GM23338 (cell line): ENCODE results near the gene FOCAD. TPM values are rescaled to one million over a fixed set of nuclear protein-coding genes. Genes with fewer than 3 reads are reported as not detected.

Experiments used
- ATAC-seq: fragments of 200-7000 bp; cut with Tn5 transposase; 3 replicates; pipeline ENCODE4 v1.9.1; 2020
- DNase-seq: peaks from one replicate; pipeline ENCODE4 v3.0.0-alpha.2; 2015; ENCODE audit warnings: low spot score
- H2AFZ ChIP-seq: fragments of 200-600 bp; sonication (generic); 2 replicates; pipeline ENCODE4 v1.8.0; 2016; ENCODE audit warnings: antibody characterized with exemption, mild to moderate bottlenecking, moderate library complexity
- H3F3A ChIP-seq: fragments of 200-600 bp; sonication (generic); replicated peaks from 2 replicates; pipeline ENCODE4 v1.8.0; 2017; ENCODE audit warnings: antibody characterized with exemption, mixed run types, low read depth
- H3K27ac ChIP-seq: fragments of 200-600 bp; sonication (generic); 2 replicates; pipeline ENCODE4 v1.6.1; 2016; ENCODE audit warnings: low read depth
- H3K27me3 ChIP-seq: fragments of 200-600 bp; sonication (generic); 2 replicates; pipeline ENCODE4 v1.8.0; 2016; ENCODE audit warnings: mild to moderate bottlenecking, mixed run types, moderate library complexity; ENCODE audit not compliant: insufficient read depth
- H3K36me3 ChIP-seq: fragments of 200-600 bp; sonication (generic); 2 replicates; pipeline ENCODE4 v1.8.0; 2016; ENCODE audit warnings: mild to moderate bottlenecking; ENCODE audit not compliant: insufficient read depth
- H3K4me1 ChIP-seq: fragments of 200-600 bp; sonication (generic); 2 replicates; pipeline ENCODE4 v1.8.0; 2016; ENCODE audit warnings: mild to moderate bottlenecking, moderate library complexity; ENCODE audit not compliant: insufficient read depth
- H3K4me2 ChIP-seq: fragments of 200-600 bp; sonication (generic); 2 replicates; pipeline ENCODE4 v1.7.1; 2017; ENCODE audit warnings: mixed run types
- H3K4me3 ChIP-seq: fragments of 200-600 bp; sonication (generic); 2 replicates; pipeline ENCODE4 v1.6.1; 2016; ENCODE audit warnings: mixed run types
- H3K79me2 ChIP-seq: fragments of 200-600 bp; sonication (generic); replicated peaks from 2 replicates; pipeline ENCODE4 v1.8.0; 2017; ENCODE audit warnings: mild to moderate bottlenecking; ENCODE audit not compliant: insufficient read depth
- H3K9me2 ChIP-seq: fragments of 200-600 bp; sonication (generic); 2 replicates; pipeline ENCODE4 v1.8.0; 2017; ENCODE audit not compliant: insufficient read depth
- H4K20me1 ChIP-seq: fragments of 200-600 bp; sonication (generic); replicated peaks from 2 replicates; pipeline ENCODE4 v1.8.0; 2017; ENCODE audit warnings: mild to moderate bottlenecking; ENCODE audit not compliant: insufficient read depth
- H3K27ac Mint-ChIP-seq: 2 replicates; pipeline ENCODE4 v1.8.0; 2020; ENCODE audit warnings: inconsistent platforms, mild to moderate bottlenecking, moderate library complexity, mixed read lengths
- H3K27me3 Mint-ChIP-seq: 3 replicates; pipeline ENCODE4 v1.8.0; 2022; ENCODE audit warnings: low read depth, mild to moderate bottlenecking, moderate library complexity, mixed read lengths, inconsistent platforms; ENCODE audit not compliant: insufficient read depth, poor library complexity
- H3K36me3 Mint-ChIP-seq: 3 replicates; pipeline ENCODE4 v1.8.0; 2021; ENCODE audit warnings: low read depth, mild to moderate bottlenecking, inconsistent platforms, moderate library complexity, mixed read lengths
- H3K4me1 Mint-ChIP-seq: 3 replicates; pipeline ENCODE4 v1.8.0; 2020; ENCODE audit warnings: mild to moderate bottlenecking, inconsistent platforms, mixed read lengths
- H3K4me3 Mint-ChIP-seq: 3 replicates; pipeline ENCODE4 v1.8.0; 2021; ENCODE audit warnings: moderate library complexity, mild to moderate bottlenecking, inconsistent platforms, mixed read lengths
- H3K9me3 Mint-ChIP-seq: 3 replicates; pipeline ENCODE4 v1.8.0; 2020; ENCODE audit warnings: moderate library complexity, mild to moderate bottlenecking, inconsistent platforms, mixed read lengths
- CREB1 ChIP-seq: fragments of 250-450 bp; sonication (Bioruptor Pico); IDR thresholded peaks from 2 replicates; pipeline ENCODE4 v1.5.0; 2020; ENCODE audit warnings: low read depth, mild to moderate bottlenecking, moderate library complexity
- JUNB ChIP-seq: IDR thresholded peaks from one replicate; pipeline ENCODE4 v1.6.1; 2016; ENCODE audit warnings: antibody characterized with exemption; ENCODE audit not compliant: unreplicated experiment
- POLR2AphosphoS5 ChIP-seq: IDR thresholded peaks from 2 replicates; pipeline ENCODE4 v1.6.1; 2016; ENCODE audit warnings: antibody characterized with exemption, low read depth
- ZNF114 ChIP-seq: fragments of 250-450 bp; sonication (Bioruptor Pico); IDR thresholded peaks from 2 replicates; pipeline ENCODE4 v1.5.0; 2020; ENCODE audit warnings: mild to moderate bottlenecking, moderate library complexity
- ZNF331 ChIP-seq: fragments of 250-450 bp; sonication (Bioruptor Pico); IDR thresholded peaks from 2 replicates; pipeline ENCODE4 v1.5.0; 2020; ENCODE audit warnings: low read depth, mild to moderate bottlenecking, moderate library complexity
- polyA plus RNA-seq: library from polyadenylated mRNA; unstranded; fragments of >200 nt; fragmentation: Nextera tagmentation; extraction: Ambion mirVana; gene quantifications from 2 replicates; pipeline ENCODE4 v1.2.1, GENCODE V29; 2016
- total RNA-seq: library from RNA; depleted of rRNA; stranded (reverse); fragments of >200 nt; shearing (Covaris generic); gene quantifications from 2 replicates; pipeline ENCODE4 v1.2.3, GENCODE V29; 2014
- TF ChIP-seq, protein P1 (sequence below): fragments of 250-450 bp; sonication (Bioruptor Pico); IDR thresholded peaks from 2 replicates; pipeline ENCODE4 v1.5.0; 2020; ENCODE audit warnings: mild to moderate bottlenecking, moderate library complexity
- TF ChIP-seq, protein P2 (sequence below), 2 experiments: fragments of 200-600 bp in 1 of 2; sonication (generic) in 1 of 2; conservative IDR thresholded peaks; 2 replicates each; pipeline versions ENCODE4 v1.5.1 to v1.6.1; 2016 to 2017; ENCODE audit warnings: antibody characterized with exemption in 2 of 2, low read depth in 2 of 2, mild to moderate bottlenecking in 2 of 2, moderate library complexity in 1 of 2

Gene FOCAD
- total and polyA plus RNA-seq, 2 experiments from 2014 or later: 13.7 to 66.5 TPM

DNA sequence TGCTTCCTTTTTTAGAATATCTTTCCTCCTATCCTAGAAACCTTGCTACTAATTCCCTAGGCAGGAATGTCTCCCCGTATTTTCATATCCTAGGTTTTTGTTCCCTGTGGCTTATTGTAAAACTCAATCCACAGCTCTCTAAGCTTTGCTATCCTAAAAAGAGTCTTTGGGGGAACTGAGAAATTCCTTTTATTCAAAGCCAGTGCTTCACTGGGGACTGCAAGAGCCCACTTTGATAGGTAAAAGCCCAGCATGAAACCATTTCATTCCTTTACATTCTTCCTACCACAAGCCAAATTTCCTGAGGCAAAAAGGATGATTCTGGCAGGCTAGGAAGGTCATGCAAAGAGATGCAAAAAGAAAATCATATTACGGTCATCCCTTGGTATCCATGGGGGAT is 353.2 kb downstream of the FOCAD start (continued):
- TF ChIP-seq, protein P1, sequence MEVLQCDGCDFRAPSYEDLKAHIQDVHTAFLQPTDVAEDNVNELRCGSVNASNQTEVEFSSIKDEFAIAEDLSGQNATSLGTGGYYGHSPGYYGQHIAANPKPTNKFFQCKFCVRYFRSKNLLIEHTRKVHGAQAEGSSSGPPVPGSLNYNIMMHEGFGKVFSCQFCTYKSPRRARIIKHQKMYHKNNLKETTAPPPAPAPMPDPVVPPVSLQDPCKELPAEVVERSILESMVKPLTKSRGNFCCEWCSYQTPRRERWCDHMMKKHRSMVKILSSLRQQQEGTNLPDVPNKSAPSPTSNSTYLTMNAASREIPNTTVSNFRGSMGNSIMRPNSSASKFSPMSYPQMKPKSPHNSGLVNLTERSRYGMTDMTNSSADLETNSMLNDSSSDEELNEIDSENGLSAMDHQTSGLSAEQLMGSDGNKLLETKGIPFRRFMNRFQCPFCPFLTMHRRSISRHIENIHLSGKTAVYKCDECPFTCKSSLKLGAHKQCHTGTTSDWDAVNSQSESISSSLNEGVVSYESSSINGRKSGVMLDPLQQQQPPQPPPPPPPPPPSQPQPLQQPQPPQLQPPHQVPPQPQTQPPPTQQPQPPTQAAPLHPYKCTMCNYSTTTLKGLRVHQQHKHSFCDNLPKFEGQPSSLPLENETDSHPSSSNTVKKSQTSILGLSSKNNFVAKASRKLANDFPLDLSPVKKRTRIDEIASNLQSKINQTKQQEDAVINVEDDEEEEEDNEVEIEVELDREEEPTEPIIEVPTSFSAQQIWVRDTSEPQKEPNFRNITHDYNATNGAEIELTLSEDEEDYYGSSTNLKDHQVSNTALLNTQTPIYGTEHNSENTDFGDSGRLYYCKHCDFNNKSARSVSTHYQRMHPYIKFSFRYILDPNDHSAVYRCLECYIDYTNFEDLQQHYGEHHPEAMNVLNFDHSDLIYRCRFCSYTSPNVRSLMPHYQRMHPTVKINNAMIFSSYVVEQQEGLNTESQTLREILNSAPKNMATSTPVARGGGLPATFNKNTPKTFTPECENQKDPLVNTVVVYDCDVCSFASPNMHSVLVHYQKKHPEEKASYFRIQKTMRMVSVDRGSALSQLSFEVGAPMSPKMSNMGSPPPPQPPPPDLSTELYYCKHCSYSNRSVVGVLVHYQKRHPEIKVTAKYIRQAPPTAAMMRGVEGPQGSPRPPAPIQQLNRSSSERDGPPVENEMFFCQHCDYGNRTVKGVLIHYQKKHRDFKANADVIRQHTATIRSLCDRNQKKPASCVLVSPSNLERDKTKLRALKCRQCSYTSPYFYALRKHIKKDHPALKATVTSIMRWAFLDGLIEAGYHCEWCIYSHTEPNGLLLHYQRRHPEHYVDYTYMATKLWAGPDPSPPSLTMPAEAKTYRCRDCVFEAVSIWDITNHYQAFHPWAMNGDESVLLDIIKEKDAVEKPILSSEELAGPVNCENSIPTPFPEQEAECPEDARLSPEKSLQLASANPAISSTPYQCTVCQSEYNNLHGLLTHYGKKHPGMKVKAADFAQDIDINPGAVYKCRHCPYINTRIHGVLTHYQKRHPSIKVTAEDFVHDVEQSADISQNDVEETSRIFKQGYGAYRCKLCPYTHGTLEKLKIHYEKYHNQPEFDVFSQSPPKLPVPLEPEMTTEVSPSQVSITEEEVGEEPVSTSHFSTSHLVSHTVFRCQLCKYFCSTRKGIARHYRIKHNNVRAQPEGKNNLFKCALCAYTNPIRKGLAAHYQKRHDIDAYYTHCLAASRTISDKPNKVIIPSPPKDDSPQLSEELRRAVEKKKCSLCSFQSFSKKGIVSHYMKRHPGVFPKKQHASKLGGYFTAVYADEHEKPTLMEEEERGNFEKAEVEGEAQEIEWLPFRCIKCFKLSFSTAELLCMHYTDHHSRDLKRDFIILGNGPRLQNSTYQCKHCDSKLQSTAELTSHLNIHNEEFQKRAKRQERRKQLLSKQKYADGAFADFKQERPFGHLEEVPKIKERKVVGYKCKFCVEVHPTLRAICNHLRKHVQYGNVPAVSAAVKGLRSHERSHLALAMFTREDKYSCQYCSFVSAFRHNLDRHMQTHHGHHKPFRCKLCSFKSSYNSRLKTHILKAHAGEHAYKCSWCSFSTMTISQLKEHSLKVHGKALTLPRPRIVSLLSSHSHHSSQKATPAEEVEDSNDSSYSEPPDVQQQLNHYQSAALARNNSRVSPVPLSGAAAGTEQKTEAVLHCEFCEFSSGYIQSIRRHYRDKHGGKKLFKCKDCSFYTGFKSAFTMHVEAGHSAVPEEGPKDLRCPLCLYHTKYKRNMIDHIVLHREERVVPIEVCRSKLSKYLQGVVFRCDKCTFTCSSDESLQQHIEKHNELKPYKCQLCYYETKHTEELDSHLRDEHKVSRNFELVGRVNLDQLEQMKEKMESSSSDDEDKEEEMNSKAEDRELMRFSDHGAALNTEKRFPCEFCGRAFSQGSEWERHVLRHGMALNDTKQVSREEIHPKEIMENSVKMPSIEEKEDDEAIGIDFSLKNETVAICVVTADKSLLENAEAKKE (CRISPR knock-in tag): no peak
- TF ChIP-seq JUNB: no peak
- TF ChIP-seq, protein P2, sequence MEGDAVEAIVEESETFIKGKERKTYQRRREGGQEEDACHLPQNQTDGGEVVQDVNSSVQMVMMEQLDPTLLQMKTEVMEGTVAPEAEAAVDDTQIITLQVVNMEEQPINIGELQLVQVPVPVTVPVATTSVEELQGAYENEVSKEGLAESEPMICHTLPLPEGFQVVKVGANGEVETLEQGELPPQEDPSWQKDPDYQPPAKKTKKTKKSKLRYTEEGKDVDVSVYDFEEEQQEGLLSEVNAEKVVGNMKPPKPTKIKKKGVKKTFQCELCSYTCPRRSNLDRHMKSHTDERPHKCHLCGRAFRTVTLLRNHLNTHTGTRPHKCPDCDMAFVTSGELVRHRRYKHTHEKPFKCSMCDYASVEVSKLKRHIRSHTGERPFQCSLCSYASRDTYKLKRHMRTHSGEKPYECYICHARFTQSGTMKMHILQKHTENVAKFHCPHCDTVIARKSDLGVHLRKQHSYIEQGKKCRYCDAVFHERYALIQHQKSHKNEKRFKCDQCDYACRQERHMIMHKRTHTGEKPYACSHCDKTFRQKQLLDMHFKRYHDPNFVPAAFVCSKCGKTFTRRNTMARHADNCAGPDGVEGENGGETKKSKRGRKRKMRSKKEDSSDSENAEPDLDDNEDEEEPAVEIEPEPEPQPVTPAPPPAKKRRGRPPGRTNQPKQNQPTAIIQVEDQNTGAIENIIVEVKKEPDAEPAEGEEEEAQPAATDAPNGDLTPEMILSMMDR (conservative IDR thresholded peaks at IDR 0.05; ENCODE audit: low read depth in 2 of 2): no peak

DNA sequence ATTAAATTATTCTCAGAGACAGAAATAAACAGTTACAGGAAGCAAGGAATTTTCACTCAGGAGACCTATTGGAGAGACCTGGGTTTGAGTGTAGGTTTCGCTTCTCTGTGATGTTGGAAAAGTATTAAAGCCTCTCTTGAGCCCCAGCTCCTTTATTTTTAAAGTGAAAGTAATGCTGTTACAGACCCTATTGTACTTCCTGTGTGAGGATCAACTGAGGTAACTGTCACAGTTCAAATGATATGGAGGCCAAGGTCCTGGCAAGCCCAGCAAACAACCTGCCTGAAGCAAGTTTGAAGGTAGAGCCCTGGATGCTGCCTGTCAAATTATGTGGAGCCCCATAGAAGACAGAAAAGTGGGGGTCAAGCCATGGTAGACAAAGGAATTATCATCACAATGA is 355.2 kb downstream of the FOCAD start:
- H3K9me3 Mint-ChIP-seq: no peaks in the 10 kb centered on the region
- H3K4me1 Mint-ChIP-seq: peaks cover 9% of the 10 kb centered on the region
- H3K36me3 Mint-ChIP-seq: no peaks in the 10 kb centered on the region
- TF ChIP-seq ZNF331 (CRISPR knock-in tag): no peak
- TF ChIP-seq, protein P1 (CRISPR knock-in tag): no peak
- no peak for TF ChIP-seq CREB1 (CRISPR knock-in tag)
- no peak for TF ChIP-seq POLR2AphosphoS5
- TF ChIP-seq ZNF114: no peak

More for the DNA sequence above, 355.2 kb downstream of the FOCAD start:
- DNase-seq: no peak
- no peaks in the 10 kb centered on the region for H3K27me3 ChIP-seq
- Mint-ChIP-seq H3K27ac (no peak overlapping the region), H3K27me3 (peaks cover 2% of the 10 kb centered on the region), H3K4me3 (no peak overlapping the region)
- no peaks in the 10 kb centered on the region for H3F3A ChIP-seq
- H3K9me2 ChIP-seq: no peaks in the 10 kb centered on the region
- H3K36me3 ChIP-seq: no peaks in the 10 kb centered on the region
- 0 out of 2 replicates have a peak overlapping the region, but pooled peaks have one; percentile 7 for H2AFZ ChIP-seq
- H3K4me1 ChIP-seq: no peaks in the 10 kb centered on the region
- no peaks in the 10 kb centered on the region for H4K20me1 ChIP-seq
- H3K27ac ChIP-seq: no peak overlapping the region
- H3K4me2 ChIP-seq: no peak overlapping the region
- H3K4me3 ChIP-seq: no peak overlapping the region
- no peaks in the 10 kb centered on the region for H3K79me2 ChIP-seq
- no peak for ATAC-seq
